NCI-H748 treated with DMSO at 0.1 percent for 48 hours (cell line): Measurements from ENCODE around the gene ACVRL1.

Source experiments
- DNase-seq: peaks from one replicate; lab custom pipeline; 2025; lab: John Stamatoyannopoulos, UW

The ACVRL1 gene

GRCh38 chr12:51915951-51916350 lies 8.6 kb downstream of the ACVRL1 start:
- DNase-seq = no peak

DNA sequence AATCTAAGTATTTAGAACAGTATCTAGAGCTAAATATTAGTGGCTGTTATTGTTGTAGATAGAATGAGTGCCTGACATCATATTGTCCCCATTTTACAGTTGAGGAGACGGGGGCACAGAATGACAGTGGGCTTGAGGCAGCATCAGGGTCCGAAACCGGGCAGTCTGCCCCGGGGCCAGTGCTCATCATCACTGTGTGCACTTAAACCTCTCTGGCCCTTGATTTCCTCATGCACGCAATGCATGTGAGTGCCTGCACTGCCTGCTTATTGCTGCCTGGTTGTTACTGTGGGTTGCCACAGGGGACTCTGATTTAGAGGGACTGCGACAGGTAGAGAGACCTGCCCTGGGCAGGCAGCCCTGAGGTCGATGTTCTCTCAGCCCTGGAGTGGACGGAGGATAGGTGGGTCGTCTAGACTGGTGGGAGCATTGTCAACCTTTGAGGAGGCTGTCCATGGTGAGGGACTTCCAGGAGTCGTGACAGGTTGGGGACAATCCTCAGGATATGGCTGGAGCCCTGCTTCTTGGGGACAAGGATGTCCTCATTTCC lies 9.8 kb downstream of the ACVRL1 start:
- no peak for DNase-seq

DNA sequence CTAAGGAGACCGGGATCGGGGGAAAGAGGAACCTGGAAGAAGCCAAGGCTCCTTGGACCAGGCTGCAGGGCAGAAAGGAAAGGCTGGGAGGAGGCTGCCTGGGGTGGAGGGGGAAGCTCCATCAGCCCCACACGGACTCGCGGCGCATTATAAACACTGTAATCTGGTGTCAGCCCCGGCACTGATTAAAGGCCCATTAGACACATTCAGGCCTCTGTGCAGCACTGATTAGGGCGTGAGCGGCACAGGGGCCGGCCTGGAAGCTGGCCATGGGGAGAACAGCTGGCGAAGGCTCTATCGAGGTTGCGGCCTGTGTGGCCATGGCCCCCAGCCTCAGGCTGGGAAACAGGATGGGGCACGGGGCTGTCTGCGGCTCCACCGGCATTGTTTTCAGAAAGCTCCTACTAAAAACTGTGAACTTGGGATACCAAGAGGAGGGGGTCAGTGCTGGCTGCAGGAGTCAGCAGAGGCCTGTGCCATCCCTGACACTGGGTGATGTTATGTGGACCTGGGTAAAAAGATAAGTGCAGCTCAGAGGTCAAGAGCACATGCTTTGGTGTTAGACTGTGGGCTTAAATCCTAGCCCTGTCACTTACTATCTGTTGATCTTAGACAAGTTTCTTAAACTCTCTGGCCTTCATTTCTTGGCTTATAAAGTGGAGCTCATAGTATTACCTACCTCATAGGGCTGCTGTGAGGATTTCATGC lies 10.6 kb downstream of the ACVRL1 start:
- DNase-seq = no peak

GRCh38 chr12:51920046-51920445 lies 12.7 kb downstream of the ACVRL1 start:
- DNase-seq = no peak

GRCh38 chr12:51921017-51921725 lies 13.9 kb downstream of the ACVRL1 start:
- no peak for DNase-seq

DNA sequence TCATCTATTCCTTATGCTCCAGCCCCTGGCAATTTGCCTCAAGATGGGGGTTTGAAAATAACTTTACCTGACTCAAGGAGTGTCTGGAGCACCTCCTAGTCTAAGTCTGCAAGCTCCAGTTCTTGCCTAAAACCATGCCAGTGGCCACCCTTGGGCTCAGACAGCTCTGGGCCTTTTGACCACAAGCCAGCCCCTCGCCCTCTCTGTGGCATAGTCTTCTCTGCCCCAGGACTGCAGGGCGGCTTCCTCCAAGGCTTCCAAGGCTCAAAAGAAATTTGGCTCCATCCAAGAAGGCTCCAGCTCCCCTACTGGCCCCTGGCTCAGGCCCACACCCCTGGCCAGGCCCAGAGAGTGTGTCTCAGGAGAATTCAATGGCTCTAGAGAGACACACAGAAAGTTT lies 14.8 kb downstream of the ACVRL1 start:
- DNase-seq = no peak

- no peak for DNase-seq
Measured at GRCh38 chr12:51922762-51923505, 15.6 kb downstream of the ACVRL1 start.

DNA sequence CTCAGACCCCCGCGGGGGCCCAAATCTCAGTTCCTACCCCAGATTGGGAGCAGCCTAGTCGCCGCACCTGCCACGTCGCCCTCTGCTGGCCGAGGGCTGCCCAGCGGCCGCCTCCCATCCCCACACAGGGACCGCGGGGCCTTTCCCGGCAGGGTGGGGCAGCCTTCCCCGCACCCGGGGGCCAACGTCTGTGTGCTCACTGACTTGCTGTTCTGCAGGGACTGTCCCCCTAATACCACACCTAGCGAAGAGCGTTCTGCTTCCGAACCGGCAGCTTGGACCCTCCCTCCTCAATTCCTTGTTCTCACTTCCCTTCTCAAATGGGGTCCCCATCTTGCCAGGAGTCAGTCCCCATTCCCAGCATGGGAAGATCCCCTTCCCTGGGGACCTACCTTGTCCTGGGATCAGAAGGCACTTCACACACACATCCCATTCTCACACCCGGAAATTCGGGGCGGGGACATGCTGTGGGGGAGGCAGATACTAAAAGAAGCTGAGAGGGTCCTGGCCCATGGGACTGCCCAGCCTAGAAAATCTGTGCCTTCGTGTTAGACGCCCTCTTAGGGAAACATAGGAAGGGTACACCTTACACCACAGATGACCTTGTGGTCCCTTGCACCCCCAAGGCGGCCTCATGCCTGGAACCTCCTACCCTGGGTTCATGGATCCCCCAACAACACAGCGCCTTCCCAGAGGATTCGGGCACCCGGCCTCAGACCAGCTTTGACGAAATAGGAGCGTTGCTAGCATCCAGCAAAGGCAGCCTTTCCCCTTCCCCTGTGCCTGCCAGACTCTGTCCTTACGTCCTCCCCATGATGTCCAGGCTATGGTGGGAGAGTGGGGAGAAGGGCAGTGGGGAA lies 16.4 kb downstream of the ACVRL1 start:
- no peak for DNase-seq

DNA sequence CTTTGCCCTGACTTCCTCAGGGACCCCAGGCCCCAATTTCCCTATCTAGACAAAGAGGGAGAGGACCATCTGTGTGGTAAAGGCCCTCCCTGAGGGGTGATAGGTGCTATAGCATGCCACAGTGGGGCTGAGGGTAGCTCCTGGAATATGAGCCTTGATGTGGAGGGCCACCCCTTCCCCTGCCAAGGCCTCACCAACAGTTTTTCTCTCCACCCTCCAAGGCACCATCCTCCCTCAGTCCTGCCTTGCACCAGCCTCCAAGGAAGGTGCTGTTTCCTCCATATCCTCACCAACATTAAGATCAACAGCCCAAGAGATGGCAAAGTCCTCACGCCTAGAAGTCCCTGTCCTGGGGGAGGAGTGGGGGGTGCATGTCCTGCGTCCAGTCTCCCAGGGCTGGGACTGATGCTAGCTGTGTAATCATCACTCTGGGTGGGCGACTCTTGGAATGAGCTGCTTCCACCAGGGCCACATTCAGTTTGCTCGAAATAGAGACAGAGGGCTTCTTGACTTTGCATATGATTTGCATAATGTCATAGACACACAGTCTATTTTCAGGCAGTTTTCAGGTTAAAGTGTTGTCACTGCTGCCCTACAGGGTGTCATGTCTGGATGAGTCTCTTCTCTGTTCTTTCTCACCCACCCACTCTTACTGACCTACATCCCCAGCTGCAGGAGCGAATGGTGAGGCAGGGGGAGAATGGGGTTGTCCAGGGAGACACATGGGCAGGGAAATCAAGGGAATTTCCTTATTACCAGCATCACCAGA lies 17.4 kb downstream of the ACVRL1 start:
- DNase-seq = no peak

- DNase-seq = no peak
Measured at GRCh38 chr12:51925346-51926063, 18.2 kb downstream of the ACVRL1 start.

DNA sequence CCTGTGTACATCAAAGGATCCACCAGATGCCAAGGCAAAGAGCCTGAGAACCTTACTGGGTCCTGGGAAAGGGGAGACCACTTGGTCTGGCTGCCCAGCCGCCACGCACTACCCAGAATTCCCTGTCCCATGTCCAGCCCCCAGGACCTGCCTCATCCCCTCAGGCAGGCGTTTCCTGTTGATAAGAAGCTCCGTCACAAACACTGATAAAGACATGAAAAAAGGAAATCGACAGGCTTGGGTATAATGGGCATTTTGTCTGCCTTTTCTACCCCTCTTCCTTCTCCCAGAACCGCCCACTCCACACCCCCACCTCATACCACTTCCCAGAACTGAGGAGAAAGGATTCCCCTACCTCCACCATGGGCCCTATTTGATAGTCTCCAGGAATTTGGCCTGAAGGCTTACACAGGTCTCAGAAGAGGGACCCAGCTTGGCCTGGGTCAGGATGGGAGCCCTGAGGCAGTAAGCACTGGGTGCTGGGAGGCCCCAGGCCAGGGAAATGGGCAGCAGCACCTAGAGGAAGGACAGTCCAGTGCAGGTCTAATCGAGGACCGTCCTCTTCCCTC lies 18.8 kb downstream of the ACVRL1 start:
- DNase-seq = no peak

- DNase-seq = no peak
Measured at GRCh38 chr12:51926718-51927117, 19.4 kb downstream of the ACVRL1 start.

DNA sequence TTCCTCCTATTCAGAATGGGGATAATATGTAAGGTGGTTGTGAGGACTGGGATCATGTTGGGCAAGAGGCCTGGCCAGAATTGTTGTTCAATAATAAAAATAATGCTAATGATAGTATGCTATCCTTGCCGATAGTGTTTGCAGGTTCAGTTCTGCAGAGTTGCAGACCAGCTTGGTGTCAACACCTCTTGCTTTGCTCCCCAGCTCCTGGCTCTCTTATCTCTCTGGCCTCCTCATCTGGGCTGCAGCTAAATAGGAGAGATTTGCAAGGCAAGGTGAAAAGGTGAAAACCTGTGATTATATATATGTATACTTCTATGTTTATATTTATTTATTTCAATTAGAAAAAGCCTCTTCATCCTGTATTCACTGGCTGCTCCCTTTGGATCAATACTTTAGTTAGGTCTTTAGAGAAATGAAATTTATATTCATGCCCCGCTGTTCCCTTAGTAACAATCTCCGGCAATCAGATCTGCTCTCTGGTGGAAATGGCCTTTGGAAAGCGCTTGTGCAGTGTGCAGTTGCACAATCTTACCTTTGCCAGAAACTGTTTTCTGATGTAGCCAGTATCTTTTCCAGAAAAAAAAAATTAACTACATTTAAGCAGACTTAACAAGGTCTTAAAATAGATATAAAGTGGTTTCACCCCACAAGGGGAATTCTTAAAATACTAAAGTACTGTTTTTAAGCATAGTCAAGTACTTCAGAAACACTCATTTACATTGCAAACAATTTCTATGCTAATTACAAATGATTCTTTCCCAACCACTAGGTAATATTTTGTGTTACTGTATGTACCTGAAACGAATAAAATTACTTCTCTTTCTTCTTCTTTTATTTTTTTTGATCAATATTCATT lies 25.1 kb downstream of the ACVRL1 start:
- no peak for DNase-seq

DNA sequence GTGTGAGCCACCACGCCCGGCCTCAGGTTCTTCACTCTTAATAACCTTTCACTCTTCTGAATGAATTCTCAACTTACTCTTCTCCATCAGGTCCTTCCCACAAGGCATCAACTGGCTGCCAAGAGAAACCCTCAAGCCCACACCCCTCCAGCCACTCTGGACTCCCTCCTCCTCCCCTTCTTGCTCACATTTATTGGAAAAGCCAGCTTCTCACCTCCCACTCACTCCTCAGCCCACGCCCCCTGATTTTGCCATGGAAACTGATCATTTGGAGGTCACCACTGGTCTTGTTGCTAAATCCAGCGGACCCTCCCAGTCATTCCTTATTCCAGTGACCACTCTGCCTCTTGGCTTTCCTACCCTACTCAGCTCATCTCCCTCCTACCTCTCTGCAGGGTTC lies 26.8 kb downstream of the ACVRL1 start:
- no peak for DNase-seq

GRCh38 chr12:51937926-51938325 lies 30.6 kb downstream of the ACVRL1 start:
- no peak for DNase-seq

GRCh38 chr12:51938726-51939125 lies 31.4 kb downstream of the ACVRL1 start:
- DNase-seq = no peak

DNA sequence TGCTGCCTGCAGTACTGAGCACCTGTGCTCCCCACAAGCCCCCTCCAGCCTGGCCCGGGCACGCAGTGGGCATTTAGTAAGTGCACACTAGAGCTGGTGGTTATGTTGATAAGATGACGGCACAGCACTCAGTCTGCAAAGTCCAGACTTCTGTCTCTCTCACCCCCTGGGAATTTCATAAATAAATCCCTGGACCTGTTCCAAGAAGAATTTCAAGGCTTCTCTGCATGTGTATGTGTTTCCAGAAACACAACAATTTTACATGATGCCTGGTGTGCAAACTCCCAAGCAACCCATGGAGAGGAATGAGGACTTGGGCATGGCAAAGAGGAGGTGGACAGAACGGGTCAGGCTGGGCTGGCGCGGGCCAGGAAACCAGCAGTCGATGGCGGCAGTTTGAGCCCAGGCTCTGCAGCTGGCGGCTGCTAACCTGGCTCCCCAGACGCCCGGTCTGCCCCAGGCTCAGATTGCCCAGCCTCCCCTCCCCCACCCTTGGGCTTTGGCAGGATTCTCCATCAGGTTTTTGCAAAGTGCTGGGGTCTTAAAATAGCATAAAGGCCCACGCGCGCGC lies 33.8 kb downstream of the ACVRL1 start:
- DNase-seq = peak; percentile 73

DNA sequence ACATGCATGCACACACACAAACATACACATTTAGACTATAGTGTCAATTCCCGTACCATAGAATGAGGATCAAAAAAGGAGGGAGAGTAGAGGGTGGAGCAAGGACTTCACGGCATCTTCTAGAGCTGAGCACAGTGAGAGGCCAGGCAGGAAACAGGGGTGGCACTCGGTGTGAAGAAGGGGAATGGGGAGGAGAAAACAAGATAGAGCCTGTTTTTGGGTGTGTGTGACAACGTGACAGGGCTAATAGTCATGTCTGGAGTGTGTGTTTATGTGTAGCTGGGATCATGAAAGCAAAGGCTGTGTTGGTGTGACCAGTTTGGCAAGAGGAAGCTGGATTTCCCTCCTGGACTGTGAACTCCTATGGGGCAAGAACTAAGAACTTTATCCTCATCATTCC lies 34.3 kb downstream of the ACVRL1 start:
- no peak for DNase-seq

- DNase-seq = no peak
Measured at GRCh38 chr12:51942056-51942455, 34.8 kb downstream of the ACVRL1 start.
